Endothelial cell of umbilical vein (primary cell): ENCODE measurements around the gene SLC25A29. TPM values are rescaled to one million over a fixed set of nuclear protein-coding genes. Genes with fewer than 3 reads are reported as not detected.
"Not testable (repeated sequence)": the region's sequence is repeated elsewhere in the genome, so short reads cannot be mapped to it uniquely, and the experiment has no call there.

Experiments
- BruUV-seq: library from RNA; stranded (reverse); fragments of 400-500 nt; replicated peaks from 2 replicates; lab custom pipeline; 2021; lab: Mats Ljungman, UMichigan
- CTCF ChIA-PET: fragments of 300-600, 350-600 bp; sonication (Branson Sonifier 250); formaldehyde crosslinking; loops from one replicate; lab custom pipeline; 2021; ENCODE audit warnings: antibody characterized with exemption, inconsistent platforms; lab: Charles Lee
- POLR2A ChIA-PET: fragments of 300-600, 350-600 bp; sonication (Branson Sonifier 250); formaldehyde crosslinking; loops from one replicate; lab custom pipeline; 2021; ENCODE audit warnings: antibody characterized with exemption, inconsistent platforms; lab: Charles Lee
- DNase-seq: peaks from one replicate; pipeline ENCODE4 v3.0.0-alpha.2; 2011; ENCODE audit warnings: low read depth, low spot score
- FAIRE-seq: peaks from 2 replicates; lab custom pipeline; 2011; peaks lifted over from hg19 to GRCh38; lab: Jason Lieb, UNC
- H2AFZ ChIP-seq: 2 replicates; pipeline ENCODE4 v1.6.0; 2012; ENCODE audit warnings: low read depth, low read length, control low read depth, inconsistent platforms
- H3K27ac ChIP-seq: 2 replicates; pipeline ENCODE4 v1.5.1; 2011; ENCODE audit warnings: low read depth, mild to moderate bottlenecking, control low read depth, low read length, moderate library complexity; ENCODE audit not compliant: insufficient read depth
- H3K27me3 ChIP-seq, 2 experiments: 2 replicates each; pipeline versions ENCODE4 v1.6.0 to v1.6.1; 2011; ENCODE audit warnings: low read length in 2 of 2, mixed read lengths in 1 of 2; ENCODE audit not compliant: control insufficient read depth in 2 of 2, insufficient read depth in 2 of 2
- H3K36me3 ChIP-seq, 2 experiments: 2 replicates in 1 of 2; 3 replicates in 1 of 2; pipeline ENCODE4 v1.5.1; 2011; ENCODE audit warnings: low read length in 2 of 2, mild to moderate bottlenecking in 1 of 2, moderate library complexity in 1 of 2; ENCODE audit not compliant: control insufficient read depth in 2 of 2, insufficient read depth in 2 of 2; ENCODE audit errors: extremely low read depth in 1 of 2
- H3K4me1 ChIP-seq: 3 replicates; pipeline ENCODE4 v1.5.1; 2011; ENCODE audit warnings: mild to moderate bottlenecking, low read length; ENCODE audit not compliant: control insufficient read depth, insufficient read depth; ENCODE audit errors: extremely low read depth
- H3K4me2 ChIP-seq: 2 replicates; pipeline ENCODE4 v1.6.1; 2011; ENCODE audit warnings: low read length, control low read depth, mixed read lengths; ENCODE audit not compliant: insufficient read depth
- H3K4me3 ChIP-seq, 3 experiments: fragments of 200-600 bp in 1 of 3; sonication (generic), shearing (Covaris generic) in 1 of 3; replicated peaks in 1 of 3; 2 replicates each; pipeline ENCODE4 v1.5.1; 2011 to 2016; ENCODE audit warnings: control low read depth in 3 of 3, low read length in 3 of 3, mild to moderate bottlenecking in 2 of 3, inconsistent platforms in 1 of 3, low read depth in 1 of 3, moderate library complexity in 1 of 3; ENCODE audit not compliant: insufficient read depth in 1 of 3
- H3K79me2 ChIP-seq: 2 replicates; pipeline ENCODE4 v1.6.0; 2012; ENCODE audit warnings: low read length, inconsistent platforms; ENCODE audit not compliant: control insufficient read depth, insufficient read depth
- H3K9ac ChIP-seq: replicated peaks from 2 replicates; pipeline ENCODE3; 2011; ENCODE audit warnings: low read length, control low read depth; ENCODE audit not compliant: insufficient read depth; ENCODE audit errors: extremely low read depth
- H3K9me1 ChIP-seq: replicated peaks from 3 replicates; pipeline ENCODE4 v1.6.0; 2011; ENCODE audit warnings: mild to moderate bottlenecking, low read length; ENCODE audit not compliant: control insufficient read depth, insufficient read depth; ENCODE audit errors: extremely low read depth
- H3K9me3 ChIP-seq: replicated peaks from 2 replicates; pipeline ENCODE4 v1.5.1; 2012; ENCODE audit warnings: low read length, inconsistent platforms; ENCODE audit not compliant: control insufficient read depth, insufficient read depth
- H4K20me1 ChIP-seq: replicated peaks from 2 replicates; pipeline ENCODE3; 2011; ENCODE audit warnings: mild to moderate bottlenecking, low read length; ENCODE audit not compliant: control insufficient read depth, insufficient read depth; ENCODE audit errors: extremely low read depth
- CTCF ChIP-seq, 2 donors: IDR thresholded peaks; 1 replicate in 1 of 2; 2 replicates in 1 of 2; pipeline ENCODE4 v1.5.1; 2011; ENCODE audit warnings: low read length in 2 of 2, mild to moderate bottlenecking in 2 of 2, moderate library complexity in 2 of 2, control low read depth in 1 of 2, inconsistent platforms in 1 of 2, low read depth in 1 of 2; ENCODE audit not compliant: insufficient read depth in 1 of 2; ENCODE audit errors: extremely low read depth in 1 of 2
- FOS ChIP-seq: IDR thresholded peaks from 2 replicates; pipeline ENCODE4 v1.6.1; 2011; ENCODE audit warnings: mild to moderate bottlenecking, low read length, moderate library complexity, borderline replicate concordance; ENCODE audit not compliant: insufficient read depth
- GATA2 ChIP-seq: IDR thresholded peaks from 2 replicates; pipeline ENCODE4 v1.7.0; 2011; ENCODE audit warnings: low read depth, mild to moderate bottlenecking, moderate library complexity, mixed read lengths, low read length; ENCODE audit not compliant: insufficient read length, insufficient read depth
- MYC ChIP-seq: IDR thresholded peaks from one replicate; pipeline ENCODE4 v1.6.1; 2011; ENCODE audit warnings: mild to moderate bottlenecking, low read depth, low read length
- POLR2A ChIP-seq: IDR thresholded peaks from 2 replicates; pipeline ENCODE4 v1.6.1; 2012; ENCODE audit warnings: low read depth, mild to moderate bottlenecking, control low read depth, low read length
- POLR2AphosphoS5 ChIP-seq: IDR thresholded peaks from 2 replicates; pipeline ENCODE4 v1.6.1; 2012; ENCODE audit warnings: low read depth, mild to moderate bottlenecking, control low read depth, low read length, moderate library complexity; ENCODE audit not compliant: insufficient read depth
- dilution Hi-C: fragments of 300-500 bp; cut with MboI; formaldehyde crosslinking; loops from one replicate; pipeline ENCODE4 v1.15.0; 2019; ENCODE audit warnings: low sequenced_read_pairs; ENCODE audit not compliant: extremely low pct_ligation_motif_present
- intact Hi-C: fragments of 100-400 bp; cut with micrococcal nuclease; formaldehyde crosslinking; loops from one replicate; pipeline ENCODE4 v1.10.0; 2022
- polyA plus RNA-seq, 4 experiments: library from polyadenylated mRNA; depleted of rRNA in 3 of 4; stranded (reverse) in 3 of 4; unstranded in 1 of 4; fragments of >200 nt; gene quantifications; 2 replicates each; pipeline versions ENCODE4 v1.2.1 to v1.2.3, GENCODE V29; 2011 to 2012; ENCODE audit warnings: missing spikeins in 1 of 4
- total RNA-seq: library from RNA; stranded (reverse); gene quantifications from 2 replicates; pipeline ENCODE4 v1.2.3, GENCODE V29; 2021

SLC25A29 gene
- total and polyA plus RNA-seq, 2 donors (not counting 3 experiments of a cell fraction or from before 2014, with no cell fraction given) = 132 to 154 TPM

GRCh38 chr14:100287998-100288295 is 18.3 kb downstream of the SLC25A29 start:
- H3K79me2 ChIP-seq, BruUV-seq, H2AFZ ChIP-seq, H3K9me1 ChIP-seq, H3K4me1 ChIP-seq, dilution Hi-C loops, H4K20me1 ChIP-seq, H3K4me3 ChIP-seq, H3K9ac ChIP-seq, DNase-seq, H3K9me3 ChIP-seq, FAIRE-seq, intact Hi-C loops, H3K27ac ChIP-seq, H3K4me2 ChIP-seq, H3K27me3 ChIP-seq: not testable (repeated sequence)
- ChIA-PET CTCF (interaction anchor here (1.5 kb wide), 1 partner anchor 90 kb away, joined by 3 read pairs; no protein-coding TSS in a partner anchor), POLR2A (interaction anchor here (1.1 kb wide), 1 partner anchor 27 kb away, joined by 3 read pairs; no protein-coding TSS in a partner anchor)
- H3K36me3 ChIP-seq = peaks cover 0 to 22% of the 10 kb centered on the region in 2 experiments

- Histone ChIP-seq H3K79me2 (no peaks in the 10 kb centered on the region), H2AFZ (no peak overlapping the region), H3K36me3 (peaks cover 0 to 17% of the 10 kb centered on the region in 2 experiments), H3K9ac (no peak overlapping the region), H3K4me1 (peaks cover 2% of the 10 kb centered on the region), H3K4me2 (no peak overlapping the region), H3K4me3 (no peak overlapping the region), H4K20me1 (no peaks in the 10 kb centered on the region), H3K27me3 (no peaks in the 10 kb centered on the region), H3K9me1 (no peaks in the 10 kb centered on the region), H3K9me3 (no peaks in the 10 kb centered on the region), H3K27ac (no peak overlapping the region)
- dilution Hi-C loops (no loop called here), intact Hi-C loops (no loop called here)
- ChIA-PET CTCF (no interaction called here), POLR2A (interaction anchor here (1.1 kb wide), 1 partner anchor 26 kb away, joined by 3 read pairs; no protein-coding TSS in a partner anchor)
- no peak for DNase-seq
- no TSS peak for BruUV-seq
- TF ChIP-seq GATA2 = no peak
- no peak for TF ChIP-seq MYC
- no peak for TF ChIP-seq FOS
- no peak for TF ChIP-seq POLR2AphosphoS5
- TF ChIP-seq POLR2A = no peak
- no peak for TF ChIP-seq CTCF (IDR thresholded peaks at IDR 0.05; ENCODE audit: extremely low read depth in 1 of 2, insufficient read depth in 1 of 2, low read depth in 1 of 2, low read length in 2 of 2)
- no peak for FAIRE-seq
Measured at GRCh38 chr14:100287202-100287997, 18.8 kb downstream of the SLC25A29 start.
